H9 (cell line): ENCODE measurements around the gene SREBF1. TPM values are rescaled to one million over a fixed set of nuclear protein-coding genes. Genes with fewer than 3 reads are reported as not detected.
A peak's percentile ranks its signal among the peaks of the same experiment; 100 is the strongest.

Source experiments
- DNase-seq: peaks from one replicate; pipeline ENCODE4 v3.0.0-alpha.2; 2017
- H2AFZ ChIP-seq: one replicate; pipeline ENCODE4 v1.6.1; 2013; ENCODE audit warnings: mild to moderate bottlenecking, low read length, control low read depth, moderate library complexity
- H2AK5ac ChIP-seq: 2 replicates; pipeline ENCODE4 v1.6.1; 2013; ENCODE audit warnings: low read length, control low read depth, mixed read lengths; ENCODE audit not compliant: insufficient read length
- H2BK120ac ChIP-seq: one replicate; pipeline ENCODE4 v1.6.1; 2013; ENCODE audit warnings: low read depth, mild to moderate bottlenecking, low read length, control low read depth, inconsistent platforms; ENCODE audit not compliant: poor library complexity, severe bottlenecking
- H2BK12ac ChIP-seq: 2 replicates; pipeline ENCODE4 v1.6.1; 2013; ENCODE audit warnings: low read length, control low read depth, mixed read lengths, low read depth; ENCODE audit not compliant: insufficient read length
- H2BK15ac ChIP-seq: 2 replicates; pipeline ENCODE4 v1.6.1; 2013; ENCODE audit warnings: low read depth, low read length, control low read depth
- H2BK20ac ChIP-seq: one replicate; pipeline ENCODE4 v1.6.1; 2013; ENCODE audit warnings: low read depth, mild to moderate bottlenecking, low read length, control low read depth, inconsistent platforms; ENCODE audit not compliant: poor library complexity, severe bottlenecking
- H2BK5ac ChIP-seq: 2 replicates; pipeline ENCODE4 v1.6.1; 2013; ENCODE audit warnings: low read length, control low read depth, mixed read lengths; ENCODE audit not compliant: insufficient read length
- H3K14ac ChIP-seq: 2 replicates; pipeline ENCODE4 v1.6.1; 2013; ENCODE audit warnings: low read length, control low read depth; ENCODE audit not compliant: insufficient read depth
- H3K18ac ChIP-seq: 2 replicates; pipeline ENCODE4 v1.6.1; 2013; ENCODE audit warnings: low read depth, mild to moderate bottlenecking, mixed read lengths, low read length, control low read depth; ENCODE audit not compliant: insufficient read length
- H3K23ac ChIP-seq: 2 replicates; pipeline ENCODE4 v1.6.1; 2013; ENCODE audit warnings: low read length, control low read depth, mixed read lengths, low read depth; ENCODE audit not compliant: insufficient read length
- H3K23me2 ChIP-seq: 2 replicates; pipeline ENCODE4 v1.6.1; 2013; ENCODE audit warnings: low read depth, mild to moderate bottlenecking, mixed read lengths, low read length, control low read depth; ENCODE audit not compliant: insufficient read length, poor library complexity, severe bottlenecking
- H3K27ac ChIP-seq: 2 replicates; pipeline ENCODE4 v1.5.1; 2013; ENCODE audit warnings: low read length, control low read depth, mixed read lengths, low read depth; ENCODE audit not compliant: insufficient read length
- H3K27me3 ChIP-seq: 2 replicates; pipeline ENCODE4 v1.6.1; 2013; ENCODE audit warnings: low read length, control low read depth, inconsistent platforms; ENCODE audit not compliant: insufficient read depth
- H3K4ac ChIP-seq: 2 replicates; pipeline ENCODE4 v1.6.1; 2013; ENCODE audit warnings: low read depth, mild to moderate bottlenecking, control low read depth, inconsistent platforms, low read length, moderate library complexity
- H3K4me1 ChIP-seq: 2 replicates; pipeline ENCODE4 v1.6.1; 2013; ENCODE audit warnings: low read length, control low read depth, inconsistent platforms; ENCODE audit not compliant: insufficient read depth
- H3K4me2 ChIP-seq: 2 replicates; pipeline ENCODE4 v1.6.1; 2013; ENCODE audit warnings: low read length, control low read depth, mixed read lengths; ENCODE audit not compliant: insufficient read length, insufficient read depth
- H3K56ac ChIP-seq: 2 replicates; pipeline ENCODE4 v1.6.1; 2013; ENCODE audit warnings: low read depth, mild to moderate bottlenecking, mixed read lengths, low read length, control low read depth; ENCODE audit not compliant: insufficient read length
- H3K79me1 ChIP-seq: 2 replicates; pipeline ENCODE4 v1.6.1; 2013; ENCODE audit warnings: low read depth, mild to moderate bottlenecking, moderate library complexity, low read length, control low read depth, inconsistent platforms; ENCODE audit not compliant: insufficient read depth, poor library complexity, severe bottlenecking
- H3K79me2 ChIP-seq: 2 replicates; pipeline ENCODE4 v1.6.1; 2013; ENCODE audit warnings: low read length, control low read depth, inconsistent platforms; ENCODE audit not compliant: insufficient read depth
- H3K9ac ChIP-seq: 2 replicates; pipeline ENCODE4 v1.6.1; 2013; ENCODE audit warnings: low read length, control low read depth, mixed read lengths; ENCODE audit not compliant: insufficient read length; ENCODE audit errors: extremely low read depth
- H3K9me3 ChIP-seq: one replicate; pipeline ENCODE4 v1.6.1; 2013; ENCODE audit warnings: low read depth, low read length, inconsistent platforms; ENCODE audit not compliant: control insufficient read depth
- H3T11ph ChIP-seq: one replicate; pipeline ENCODE4 v1.6.1; 2013; ENCODE audit warnings: mild to moderate bottlenecking, low read length, control low read depth, inconsistent platforms
- H4K20me1 ChIP-seq: one replicate; pipeline ENCODE4 v1.6.1; 2013; ENCODE audit not compliant: control insufficient read depth, insufficient read length, insufficient read depth
- H4K5ac ChIP-seq: 2 replicates; pipeline ENCODE4 v1.6.1; 2013; ENCODE audit warnings: low read depth, mild to moderate bottlenecking, mixed read lengths, low read length, control low read depth; ENCODE audit not compliant: insufficient read length
- H4K8ac ChIP-seq: replicated peaks from 2 replicates; pipeline ENCODE4 v1.6.1; 2013; ENCODE audit warnings: low read length, control low read depth, mixed read lengths, low read depth; ENCODE audit not compliant: insufficient read length
- H4K91ac ChIP-seq: 2 replicates; pipeline ENCODE4 v1.6.1; 2013; ENCODE audit warnings: low read depth, mild to moderate bottlenecking, moderate library complexity, mixed read lengths, low read length, control low read depth; ENCODE audit not compliant: insufficient read length
- H3K27ac Mint-ChIP-seq, 3 experiments: 2 replicates in 2 of 3; 3 replicates in 1 of 3; pipeline ENCODE4 v1.8.0; 2020 to 2021; ENCODE audit warnings: mixed read lengths in 3 of 3, mild to moderate bottlenecking in 1 of 3, moderate library complexity in 1 of 3
- H3K27me3 Mint-ChIP-seq: 2 replicates; pipeline ENCODE4 v1.8.0; 2021; ENCODE audit warnings: low read depth, mild to moderate bottlenecking, moderate library complexity, mixed read lengths
- H3K36me3 Mint-ChIP-seq, 3 experiments: 2 replicates in 2 of 3; 3 replicates in 1 of 3; pipeline ENCODE4 v1.8.0; 2020 to 2021; ENCODE audit warnings: low read depth in 3 of 3, mixed read lengths in 3 of 3; ENCODE audit not compliant: insufficient read depth in 1 of 3
- H3K4me1 Mint-ChIP-seq, 2 experiments: 2 replicates each; pipeline ENCODE4 v1.8.0; 2020; ENCODE audit warnings: mixed read lengths in 2 of 2
- H3K4me3 Mint-ChIP-seq, 2 experiments: 2 replicates in 1 of 2; 3 replicates in 1 of 2; pipeline ENCODE4 v1.8.0; 2020 to 2021; ENCODE audit warnings: mild to moderate bottlenecking in 2 of 2, mixed read lengths in 2 of 2, moderate library complexity in 1 of 2
- H3K9me3 Mint-ChIP-seq, 2 experiments: 2 replicates in 1 of 2; 3 replicates in 1 of 2; pipeline ENCODE4 v1.8.0; 2020; ENCODE audit warnings: mild to moderate bottlenecking in 2 of 2, mixed read lengths in 2 of 2, moderate library complexity in 1 of 2
- CTCF ChIP-seq: fragments of 200-600 bp; sonication (generic); conservative IDR thresholded peaks from 3 replicates; pipeline ENCODE4 v1.8.0; 2021; ENCODE audit warnings: antibody characterized with exemption, mild to moderate bottlenecking
- WGBS: extraction: QIAGEN DNeasy Blood & Tissue Kit; methylation state at CpG from one replicate; pipeline ENCODE4 v1.1.7; 2013; ENCODE audit warnings: missing lambda C conversion rate, low lambda C conversion rate, mixed read lengths; ENCODE audit not compliant: insufficient read length; ENCODE audit errors: extremely low coverage; 5-methylcytosine and 5-hydroxymethylcytosine counted together
- total RNA-seq: library from RNA; stranded (reverse); gene quantifications from 2 replicates; pipeline ENCODE4 v1.2.1, GENCODE V29; 2021

The SREBF1 gene
- total RNA-seq, 1 experiment from 2014 or later, result 81.9 TPM

GRCh38 chr17:17834974-17835373 is 1.8 kb downstream of the SREBF1 start:
- H3K4me3 Mint-ChIP-seq, result peak overlapping the region; percentile 76
- H3K9me3 Mint-ChIP-seq, result no peaks in the 10 kb centered on the region; a peak in 2 of 5 replicates
- peaks cover 3% of the 10 kb centered on the region for H4K20me1 ChIP-seq
- no peak overlapping the region for H3K14ac ChIP-seq
- no peak overlapping the region for H2BK12ac ChIP-seq
- TF ChIP-seq CTCF, result no peak
- WGBS, result no CpG with 5 or more reads among the region's 4 CpGs
- peaks cover 58 to 70% of the 10 kb centered on the region in 2 experiments for H3K4me1 Mint-ChIP-seq
- no peak overlapping the region for H3K4me2 ChIP-seq
- no peak overlapping the region for H3K56ac ChIP-seq
- H3K79me1 ChIP-seq, result peaks cover 5% of the 10 kb centered on the region
- H3K9me3 ChIP-seq, result no peaks in the 10 kb centered on the region
- H2AK5ac ChIP-seq, result no peak overlapping the region
- peak overlapping the region in 1 of 3 experiments; percentile 46; a peak in 1 of 7 replicates for H3K27ac Mint-ChIP-seq
- no peak overlapping the region for H2BK120ac ChIP-seq
- peaks cover 10% of the 10 kb centered on the region; the same call in 1 of the 2 replicates for H3K4me1 ChIP-seq
- H2BK5ac ChIP-seq, result no peak overlapping the region
- H3K27me3 ChIP-seq, result no peaks in the 10 kb centered on the region
- no peak overlapping the region for H4K8ac ChIP-seq
- peaks cover 8 to 36% (median 29%) of the 10 kb centered on the region in 3 experiments for H3K36me3 Mint-ChIP-seq
- H3K27ac ChIP-seq, result no peak overlapping the region
- H3K23ac ChIP-seq, result no peak overlapping the region
- DNase-seq, result no peak
- no peak overlapping the region for H3K9ac ChIP-seq
- H2BK15ac ChIP-seq, result no peak overlapping the region
- no peak overlapping the region for H3K4ac ChIP-seq
- H4K5ac ChIP-seq, result no peak overlapping the region
- H2BK20ac ChIP-seq, result no peak overlapping the region
- H2AFZ ChIP-seq, result no peak overlapping the region
- no peak overlapping the region for H3T11ph ChIP-seq
- H3K79me2 ChIP-seq, result peaks cover 18% of the 10 kb centered on the region; the same call in 1 of the 2 replicates
- no peak overlapping the region for H3K18ac ChIP-seq
- H3K23me2 ChIP-seq, result peaks cover 13% of the 10 kb centered on the region
- H3K27me3 Mint-ChIP-seq, result no peaks in the 10 kb centered on the region
- no peak overlapping the region for H4K91ac ChIP-seq
